ENCODE measurements around the gene VWA5A. TPM values are rescaled to one million over a fixed set of nuclear protein-coding genes. Genes with fewer than 3 reads are reported as not detected.

Gene VWA5A
- total and polyA plus RNA-seq, 2 of the 13 experiments (the other 11 are each of a cell fraction or from before 2014, with no cell fraction given): 1.3 to 1.8 TPM

- Histone ChIP-seq H3K9me3 (ENCODE audit: low read length) (no peaks in the 10 kb centered on the region), H4K20me1 (ENCODE audit: insufficient read depth, low read length) (no peaks in the 10 kb centered on the region), H2AFZ (ENCODE audit: low read length) (no peak overlapping the region), H3K36me3 (replicated peaks in 1 of 2; ENCODE audit: control insufficient read depth in 1 of 2, insufficient read depth in 2 of 2, low read length in 2 of 2) (no peaks in the 10 kb centered on the region), H3K4me2 (ENCODE audit: low read depth, low read length) (no peak overlapping the region), H3K4me3 (replicated peaks in 1 of 3; ENCODE audit: insufficient read depth in 1 of 3, low read depth in 2 of 3, low read length in 3 of 3) (no peak overlapping the region), H3K4me1 (ENCODE audit: insufficient read depth, low read length) (0 out of 2 replicates have a peak, but pooled peaks cover 8% of the 10 kb centered on the region), H3K27me3 (ENCODE audit: control insufficient read depth in 1 of 2, insufficient read depth in 2 of 2, low read length in 2 of 2) (peaks cover 10 to 14% of the 10 kb centered on the region in 2 experiments; a peak in 4 of 5 replicates), H3K79me2 (ENCODE audit: insufficient read depth, low read length) (no peaks in the 10 kb centered on the region), H3K27ac (ENCODE audit: extremely low read length, insufficient read depth, low read length) (no peak overlapping the region), H3K9ac (ENCODE audit: insufficient read depth, low read depth, low read length) (no peak overlapping the region)
- intact Hi-C loops (cut with micrococcal nuclease; ENCODE audit: unreplicated experiment) (loop anchor here (1.0 to 2.0 kb wide), 2 partner anchors 124 to 515 kb away; no protein-coding TSS in a partner anchor), in situ Hi-C loops (cut with HindIII; ENCODE audit: extremely low pct_ligation_motif_present, low pct_unique_long_range_greater_than_20kb) (no loop called here)
- no TSS peak for BruUV-seq (replicated peaks)
- POLR2A ChIA-PET: no interaction called here
- no peak for ATAC-seq
- WGBS (ENCODE audit: low lambda C conversion rate): 26% methylated on average over 4 of the region's 4 CpGs
- no peak for TF ChIP-seq DRAP1 (CRISPR knock-in tag; IDR thresholded peaks at IDR 0.05)
- no peak for TF ChIP-seq KAT7 (CRISPR knock-in tag; IDR thresholded peaks at IDR 0.05; ENCODE audit: borderline replicate concordance)
- no peak for TF ChIP-seq FOXC1 (CRISPR knock-in tag; IDR thresholded peaks at IDR 0.05; ENCODE audit: borderline replicate concordance)
- TF ChIP-seq ZNF354B (CRISPR knock-in tag; IDR thresholded peaks at IDR 0.05): no peak
- FAIRE-seq: no peak
- no peak for DNase-seq (ENCODE audit: low spot score)
- CTCF ChIA-PET (ENCODE audit: low intra/inter-chr PET ratio, low total read pairs): interaction anchor here (4.5 kb wide), 1 partner anchor 123 kb away, joined by 38 read pairs; no protein-coding TSS in a partner anchor
Measured at GRCh38 chr11:124071623-124071948, 43.7 kb upstream of the VWA5A start.

GRCh38 chr11:124072147-124072546 is 43.1 kb upstream of the VWA5A start:
- Histone ChIP-seq H3K4me2 (ENCODE audit: low read depth, low read length) (no peak overlapping the region), H3K27ac (ENCODE audit: extremely low read length, insufficient read depth, low read length) (no peak overlapping the region), H3K36me3 (replicated peaks in 1 of 2; ENCODE audit: control insufficient read depth in 1 of 2, insufficient read depth in 2 of 2, low read length in 2 of 2) (no peaks in the 10 kb centered on the region), H2AFZ (ENCODE audit: low read length) (no peak overlapping the region), H4K20me1 (ENCODE audit: insufficient read depth, low read length) (no peaks in the 10 kb centered on the region), H3K27me3 (ENCODE audit: control insufficient read depth in 1 of 2, insufficient read depth in 2 of 2, low read length in 2 of 2) (peaks cover 10 to 17% of the 10 kb centered on the region in 2 experiments; a peak in 4 of 5 replicates), H3K9me3 (ENCODE audit: low read length) (no peaks in the 10 kb centered on the region), H3K9ac (ENCODE audit: insufficient read depth, low read depth, low read length) (no peak overlapping the region), H3K4me1 (ENCODE audit: insufficient read depth, low read length) (0 out of 2 replicates have a peak, but pooled peaks cover 9% of the 10 kb centered on the region), H3K79me2 (ENCODE audit: insufficient read depth, low read length) (no peaks in the 10 kb centered on the region), H3K4me3 (replicated peaks in 1 of 3; ENCODE audit: insufficient read depth in 1 of 3, low read depth in 2 of 3, low read length in 3 of 3) (no peak overlapping the region)
- in situ Hi-C loops (cut with HindIII; ENCODE audit: extremely low pct_ligation_motif_present, low pct_unique_long_range_greater_than_20kb): no loop called here
- ChIA-PET POLR2A (no interaction called here), CTCF (ENCODE audit: low intra/inter-chr PET ratio, low total read pairs) (interaction anchor here (4.5 kb wide), 1 partner anchor 123 kb away, joined by 38 read pairs; no protein-coding TSS in a partner anchor)
- WGBS (ENCODE audit: low lambda C conversion rate): 71% methylated on average over 8 of the region's 8 CpGs
- no peak for FAIRE-seq
- intact Hi-C loops (cut with micrococcal nuclease; ENCODE audit: unreplicated experiment): no loop called here
- BruUV-seq (replicated peaks): no TSS peak
- ATAC-seq: no peak
- no peak for DNase-seq (ENCODE audit: low spot score)
- no peak for TF ChIP-seq HNRNPL (IDR thresholded peaks at IDR 0.05; ENCODE audit: low read depth, low read length)
- no peak for TF ChIP-seq PLRG1 (conservative IDR thresholded peaks at IDR 0.05)
- no peak for TF ChIP-seq CERS6 (CRISPR knock-in tag; IDR thresholded peaks at IDR 0.05)
- no peak for TF ChIP-seq ISL2 (CRISPR knock-in tag; IDR thresholded peaks at IDR 0.05)
- no peak for TF ChIP-seq ZNF616 (CRISPR knock-in tag; IDR thresholded peaks at IDR 0.05; ENCODE audit: low read depth)
- TF ChIP-seq ZNF724P (CRISPR knock-in tag; IDR thresholded peaks at IDR 0.05; ENCODE audit: borderline replicate concordance): no peak
- no peak for TF ChIP-seq ASH2L (IDR thresholded peaks at IDR 0.05; ENCODE audit: insufficient read length, low read depth, low read length)
- no peak for TF ChIP-seq ZNF562 (CRISPR knock-in tag; IDR thresholded peaks at IDR 0.05; ENCODE audit: borderline replicate concordance)
- TF ChIP-seq RARG (CRISPR knock-in tag; IDR thresholded peaks at IDR 0.05; ENCODE audit: low read depth): no peak

Measured in HepG2 (cell line).